ENCODE measurements around the gene SNX33.

DNA sequence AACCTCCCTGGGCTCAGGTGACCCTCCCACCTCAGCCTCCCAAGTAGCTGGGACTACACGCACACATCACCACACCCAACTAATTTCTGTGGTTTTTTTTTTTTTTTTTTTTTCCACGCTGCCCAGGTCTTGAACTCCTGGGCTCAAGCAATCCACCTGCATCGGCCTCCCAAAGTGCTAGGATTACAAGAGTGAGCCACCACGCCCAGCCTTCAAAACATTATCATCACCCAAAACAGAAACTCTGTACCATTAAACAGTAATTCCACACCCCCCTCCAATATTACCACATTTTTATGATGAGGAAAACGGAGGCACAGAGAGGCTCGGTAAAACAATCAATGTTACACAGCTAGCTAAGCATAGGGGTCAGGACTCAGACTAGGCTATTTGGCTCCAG lies 11.7 kb upstream of the SNX33 start:
- no peak for TF ChIP-seq POLR2A (IDR thresholded peaks at IDR 0.05)
- TF ChIP-seq, protein P1, sequence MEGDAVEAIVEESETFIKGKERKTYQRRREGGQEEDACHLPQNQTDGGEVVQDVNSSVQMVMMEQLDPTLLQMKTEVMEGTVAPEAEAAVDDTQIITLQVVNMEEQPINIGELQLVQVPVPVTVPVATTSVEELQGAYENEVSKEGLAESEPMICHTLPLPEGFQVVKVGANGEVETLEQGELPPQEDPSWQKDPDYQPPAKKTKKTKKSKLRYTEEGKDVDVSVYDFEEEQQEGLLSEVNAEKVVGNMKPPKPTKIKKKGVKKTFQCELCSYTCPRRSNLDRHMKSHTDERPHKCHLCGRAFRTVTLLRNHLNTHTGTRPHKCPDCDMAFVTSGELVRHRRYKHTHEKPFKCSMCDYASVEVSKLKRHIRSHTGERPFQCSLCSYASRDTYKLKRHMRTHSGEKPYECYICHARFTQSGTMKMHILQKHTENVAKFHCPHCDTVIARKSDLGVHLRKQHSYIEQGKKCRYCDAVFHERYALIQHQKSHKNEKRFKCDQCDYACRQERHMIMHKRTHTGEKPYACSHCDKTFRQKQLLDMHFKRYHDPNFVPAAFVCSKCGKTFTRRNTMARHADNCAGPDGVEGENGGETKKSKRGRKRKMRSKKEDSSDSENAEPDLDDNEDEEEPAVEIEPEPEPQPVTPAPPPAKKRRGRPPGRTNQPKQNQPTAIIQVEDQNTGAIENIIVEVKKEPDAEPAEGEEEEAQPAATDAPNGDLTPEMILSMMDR (IDR thresholded peaks at IDR 0.05), result no peak
